H1 (cell line): ENCODE results near the gene CD300H. TPM values are rescaled to one million over a fixed set of nuclear protein-coding genes. Genes with fewer than 3 reads are reported as not detected.

Source experiments
- CTCF ChIA-PET: fragments of 300-600 bp; sonication (Branson Sonifier 250); formaldehyde crosslinking; loops from one replicate; lab custom pipeline; 2021; ENCODE audit not compliant: partially characterized antibody; lab: Charles Lee
- POLR2A ChIA-PET: fragments of 300-600 bp; sonication (Branson Sonifier 250); formaldehyde crosslinking; loops from one replicate; lab custom pipeline; 2021; ENCODE audit warnings: inconsistent platforms; ENCODE audit not compliant: partially characterized antibody; lab: Charles Lee
- DNase-seq, 2 experiments: peaks; one replicate each; pipeline versions ENCODE4 v3.0.0 to v3.0.0-alpha.2; 2010 to 2022; ENCODE audit warnings: low spot score in 2 of 2, low read depth in 1 of 2, mixed read lengths in 1 of 2
- FAIRE-seq: peaks from 2 replicates; lab custom pipeline; 2011; peaks lifted over from hg19 to GRCh38; lab: Jason Lieb, UNC
- H2AFZ ChIP-seq: 2 replicates; pipeline ENCODE4 v1.8.1; 2012; ENCODE audit warnings: low read length, inconsistent platforms
- H2AK5ac ChIP-seq: 2 replicates; pipeline ENCODE4 v1.6.1; 2013; ENCODE audit warnings: low read depth, low read length
- H2BK120ac ChIP-seq: replicated peaks from 2 replicates; pipeline ENCODE3; 2013; ENCODE audit warnings: low read depth, low read length, inconsistent platforms
- H2BK12ac ChIP-seq: 2 replicates; pipeline ENCODE4 v1.6.1; 2013; ENCODE audit warnings: low read depth, low read length
- H2BK15ac ChIP-seq: 2 replicates; pipeline ENCODE4 v1.6.1; 2013; ENCODE audit warnings: low read length
- H2BK20ac ChIP-seq: 2 replicates; pipeline ENCODE4 v1.6.1; 2013; ENCODE audit warnings: low read length
- H2BK5ac ChIP-seq: 2 replicates; pipeline ENCODE4 v1.6.1; 2013; ENCODE audit warnings: low read depth, low read length
- H3K14ac ChIP-seq: 2 replicates; pipeline ENCODE4 v1.6.1; 2013; ENCODE audit warnings: inconsistent platforms; ENCODE audit not compliant: insufficient read length
- H3K18ac ChIP-seq: 2 replicates; pipeline ENCODE4 v1.6.1; 2013; ENCODE audit warnings: low read length; ENCODE audit errors: extremely low read depth
- H3K23ac ChIP-seq: 2 replicates; pipeline ENCODE4 v1.6.1; 2013; ENCODE audit warnings: inconsistent platforms; ENCODE audit not compliant: insufficient read length
- H3K23me2 ChIP-seq: 2 replicates; pipeline ENCODE4 v1.6.1; 2013; ENCODE audit warnings: low read depth, low read length
- H3K27ac ChIP-seq: 2 replicates; pipeline ENCODE4 v1.6.1; 2011; ENCODE audit warnings: low read depth, low read length, inconsistent platforms
- H3K27me3 ChIP-seq, 4 experiments: replicated peaks in 1 of 4; 1 replicate in 1 of 4; 2 replicates in 3 of 4; pipeline versions ENCODE4 v1.6.1 to v1.8.1; 2011 to 2013; ENCODE audit warnings: low read length in 3 of 4, mild to moderate bottlenecking in 3 of 4, inconsistent platforms in 2 of 4, mixed read lengths in 2 of 4, moderate library complexity in 1 of 4; ENCODE audit not compliant: control insufficient read depth in 3 of 4, insufficient read depth in 3 of 4; ENCODE audit errors: extremely low read depth in 1 of 4
- H3K36me3 ChIP-seq, 4 experiments: 2 replicates each; pipeline versions ENCODE4 v1.6.1 to v1.8.1; 2011 to 2013; ENCODE audit warnings: mild to moderate bottlenecking in 4 of 4, low read length in 3 of 4, moderate library complexity in 2 of 4, control low read depth in 1 of 4, inconsistent platforms in 1 of 4; ENCODE audit not compliant: insufficient read depth in 4 of 4, control insufficient read depth in 2 of 4
- H3K4ac ChIP-seq: replicated peaks from 2 replicates; pipeline ENCODE3; 2013; ENCODE audit warnings: low read length, low read depth, mixed read lengths, inconsistent platforms; ENCODE audit not compliant: insufficient read length
- H3K4me1 ChIP-seq, 4 experiments: replicated peaks in 1 of 4; 1 replicate in 1 of 4; 2 replicates in 3 of 4; pipeline versions ENCODE4 v1.6.1 to v1.8.1; 2011 to 2013; ENCODE audit warnings: low read length in 3 of 4, inconsistent platforms in 2 of 4, mixed read lengths in 1 of 4; ENCODE audit not compliant: insufficient read depth in 4 of 4, control insufficient read depth in 3 of 4
- H3K4me2 ChIP-seq, 2 experiments: 2 replicates each; pipeline versions ENCODE4 v1.6.1 to v1.8.1; 2011 to 2013; ENCODE audit warnings: low read depth in 2 of 2, low read length in 2 of 2, control low read depth in 1 of 2, inconsistent platforms in 1 of 2, mild to moderate bottlenecking in 1 of 2; ENCODE audit not compliant: insufficient read depth in 1 of 2
- H3K4me3 ChIP-seq, 4 experiments: fragments of 200-600, 300-600 bp in 1 of 4; sonication (generic), shearing (Covaris generic), sonication (Bioruptor Twin) in 1 of 4; 2 replicates each; pipeline versions ENCODE4 v1.5.1 to v1.8.1; 2011 to 2016; ENCODE audit warnings: low read length in 4 of 4, low read depth in 3 of 4, control low read depth in 2 of 4, inconsistent platforms in 2 of 4, mild to moderate bottlenecking in 2 of 4, mixed read lengths in 1 of 4, moderate library complexity in 1 of 4; ENCODE audit not compliant: insufficient read depth in 2 of 4; ENCODE audit errors: extremely low read depth in 1 of 4
- H3K56ac ChIP-seq: replicated peaks from 2 replicates; pipeline ENCODE3; 2013; ENCODE audit warnings: low read depth, mild to moderate bottlenecking, mixed read lengths, low read length, inconsistent platforms; ENCODE audit not compliant: insufficient read length
- H3K79me1 ChIP-seq: 2 replicates; pipeline ENCODE4 v1.6.1; 2013; ENCODE audit warnings: low read depth, low read length, control low read depth
- H3K79me2 ChIP-seq, 2 experiments: 2 replicates each; pipeline versions ENCODE4 v1.6.1 to v1.8.1; 2012 to 2013; ENCODE audit warnings: low read length in 2 of 2, mild to moderate bottlenecking in 2 of 2, inconsistent platforms in 1 of 2; ENCODE audit not compliant: insufficient read depth in 2 of 2, control insufficient read depth in 1 of 2
- H3K9ac ChIP-seq, 4 experiments: replicated peaks in 1 of 4; 1 replicate in 1 of 4; 2 replicates in 3 of 4; pipeline versions ENCODE4 v1.6.1 to v1.8.1; 2011 to 2013; ENCODE audit warnings: low read depth in 3 of 4, low read length in 3 of 4, control low read depth in 2 of 4, mild to moderate bottlenecking in 2 of 4, moderate library complexity in 2 of 4, inconsistent platforms in 1 of 4; ENCODE audit errors: extremely low read depth in 1 of 4
- H3K9me3 ChIP-seq, 2 experiments: 2 replicates each; pipeline versions ENCODE4 v1.6.1 to v1.8.1; 2012 to 2013; ENCODE audit warnings: mild to moderate bottlenecking in 2 of 2, moderate library complexity in 2 of 2, control low read depth in 1 of 2, inconsistent platforms in 1 of 2, low read depth in 1 of 2, low read length in 1 of 2, mixed read lengths in 1 of 2; ENCODE audit not compliant: insufficient read depth in 2 of 2
- H4K20me1 ChIP-seq, 2 experiments: replicated peaks in 1 of 2; 2 replicates each; pipeline versions ENCODE3 to v1.8.1; 2011 to 2013; ENCODE audit warnings: inconsistent platforms in 2 of 2, low read length in 2 of 2, mild to moderate bottlenecking in 1 of 2; ENCODE audit not compliant: insufficient read depth in 2 of 2, control insufficient read depth in 1 of 2
- H4K5ac ChIP-seq: 2 replicates; pipeline ENCODE4 v1.6.1; 2013; ENCODE audit warnings: low read length, low read depth, mixed read lengths, inconsistent platforms; ENCODE audit not compliant: insufficient read length
- H4K8ac ChIP-seq: 2 replicates; pipeline ENCODE4 v1.8.0; 2013; ENCODE audit warnings: mild to moderate bottlenecking, moderate library complexity, low read length, inconsistent platforms; ENCODE audit not compliant: insufficient read depth; ENCODE audit errors: extremely low read depth
- H4K91ac ChIP-seq: replicated peaks from 2 replicates; pipeline ENCODE3; 2013; ENCODE audit warnings: low read length, mixed read lengths, inconsistent platforms; ENCODE audit not compliant: insufficient read length
- WGBS, 2 experiments: shearing (Covaris generic) in 1 of 2; methylation state at CpG; one replicate each; pipeline versions ENCODE4 v1.1.6 to v1.1.7; 2013 to 2015; ENCODE audit warnings: low lambda C conversion rate in 2 of 2, mixed read lengths in 2 of 2, inconsistent platforms in 1 of 2, low coverage in 1 of 2, missing lambda C conversion rate in 1 of 2; ENCODE audit not compliant: insufficient replicate concordance in 2 of 2, insufficient coverage in 1 of 2, insufficient read length in 1 of 2; ENCODE audit errors: extremely low coverage in 1 of 2, missing lambda C conversion rate in 1 of 2; 5-methylcytosine and 5-hydroxymethylcytosine counted together
- polyA plus RNA-seq, 7 experiments: library from polyadenylated mRNA; depleted of rRNA in 3 of 7; stranded (reverse) in 5 of 7; unstranded in 2 of 7; fragments of >200 nt in 5 of 7; fragments of 200-250 nt in 2 of 7; gene quantifications; 1 replicate in 5 of 7; 2 replicates in 1 of 7; 4 replicates in 1 of 7; pipeline versions ENCODE4 v1.2.1 to v1.2.3, GENCODE V29; 2011 to 2013; ENCODE audit warnings: missing spikeins in 2 of 7, mixed read lengths in 2 of 7
- total RNA-seq: library from RNA; stranded (reverse); fragmentation: NEBNext Ultra II Directional; extraction: Animal tissue kit (Norgen Biotek cat#: 25700); gene quantifications from 2 replicates; pipeline ENCODE4 v1.2.1, GENCODE V29; 2021

CD300H gene
- total and polyA plus RNA-seq, 2 of the 8 experiments (the other 6 are each of a cell fraction or from before 2014, with no cell fraction given): not detected

DNA sequence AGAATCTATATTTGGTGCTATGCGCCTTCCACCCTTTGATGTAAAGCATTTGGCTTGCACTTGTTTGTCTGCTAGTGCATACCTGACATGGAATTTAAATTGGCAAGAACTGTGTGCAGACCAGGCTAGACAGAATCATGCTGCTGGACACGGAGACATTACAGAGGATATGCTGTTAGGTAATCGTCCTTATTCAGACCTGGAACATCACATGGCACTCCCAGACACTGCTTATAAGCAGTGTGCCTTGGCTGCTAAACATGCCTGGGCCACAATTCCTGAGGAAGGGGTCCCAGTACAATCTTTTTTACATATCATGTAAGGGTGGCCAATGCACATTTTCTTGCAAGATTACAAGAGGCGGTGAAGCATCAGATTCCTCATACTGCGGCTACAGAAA, 18.4 kb upstream of the CD300H start:
- Histone ChIP-seq H3K23ac (no peak overlapping the region), H2BK15ac (no peak overlapping the region), H3K79me2 (no peaks in the 10 kb centered on the region), H4K5ac (no peak overlapping the region), H3K23me2 (no peaks in the 10 kb centered on the region), H3K14ac (no peak overlapping the region), H4K91ac (no peak overlapping the region), H3K79me1 (no peaks in the 10 kb centered on the region), H3K27me3 (peaks cover 0 to 1% (median 0%) of the 10 kb centered on the region in 4 experiments; a peak in 2 of 7 replicates), H3K4me3 (no peak overlapping the region), H3K4me1 (no peaks in the 10 kb centered on the region), H3K36me3 (no peaks in the 10 kb centered on the region), H2AK5ac (no peak overlapping the region), H4K20me1 (no peaks in the 10 kb centered on the region), H2BK20ac (no peak overlapping the region), H4K8ac (no peak overlapping the region), H2BK120ac (no peak overlapping the region), H3K4ac (no peak overlapping the region), H3K56ac (no peak overlapping the region), H3K18ac (no peak overlapping the region), H3K27ac (no peak overlapping the region), H2AFZ (no peak overlapping the region), H3K4me2 (no peak overlapping the region), H3K9me3 (no peaks in the 10 kb centered on the region), H2BK12ac (no peak overlapping the region), H3K9ac (no peak overlapping the region), H2BK5ac (no peak overlapping the region)
- WGBS, 2 experiments: 93% methylated on average over 5 of the region's 5 CpGs; no CpG with 5 or more reads in 1 of the 2 experiments
- POLR2A ChIA-PET: no interaction called here
- CTCF ChIA-PET: interaction anchor here (1.0 kb wide), 1 partner anchor 19 kb away, joined by 3 read pairs; the partner anchor contains the start of gene CD300H
- no peak for FAIRE-seq
- DNase-seq: no peak
